Activated CD4-positive, alpha-beta T cell treated with anti-CD3 and anti-CD28 coated beads, Interleukin-2, amount 50 U/mL, for 4 hours (primary cell): ENCODE measurements around the gene ADGB.
A peak's percentile ranks its signal among the peaks of the same experiment; 100 is the strongest.
"Not testable (repeated sequence)": the region's sequence is repeated elsewhere in the genome, so short reads cannot be mapped to it uniquely, and the experiment has no call there.

Experiments
- DNase-seq, 2 experiments: peaks; one replicate each; pipeline ENCODE4 v3.0.0-alpha.2; 2020

Gene ADGB

DNA sequence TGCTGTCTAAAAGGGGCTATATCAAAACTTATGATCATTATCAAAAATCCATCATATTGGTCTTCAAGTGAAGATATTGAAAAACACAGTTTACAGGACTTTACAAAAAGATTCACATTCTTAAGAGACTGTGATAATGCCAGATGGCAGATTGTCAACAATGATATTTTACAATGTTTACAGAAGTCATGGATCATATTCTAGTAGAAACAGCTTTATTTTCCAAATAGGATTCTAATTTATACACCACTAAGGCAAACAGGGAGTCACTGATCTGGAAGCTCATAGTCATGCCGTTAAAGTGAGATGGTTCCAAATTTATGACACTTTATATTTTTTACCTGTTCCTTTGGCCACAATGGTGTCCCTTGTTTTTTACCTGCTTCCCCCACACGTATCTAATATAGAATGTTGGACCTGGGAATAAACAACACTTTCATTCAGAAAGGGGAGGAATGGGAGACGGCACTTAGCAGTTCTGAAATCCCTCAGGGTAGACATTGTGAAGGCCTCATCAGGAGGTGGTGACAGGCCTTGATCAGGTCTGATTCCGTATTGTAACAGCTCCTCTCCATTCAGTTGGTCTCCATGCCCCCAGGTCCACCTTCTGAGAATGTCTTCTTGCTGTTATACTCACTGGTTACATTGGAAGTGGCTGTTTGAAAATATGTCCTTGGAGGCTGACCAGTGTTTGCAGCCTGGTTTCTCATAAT is 228.6 kb downstream of the ADGB start:
- DNase-seq: no peak

DNA sequence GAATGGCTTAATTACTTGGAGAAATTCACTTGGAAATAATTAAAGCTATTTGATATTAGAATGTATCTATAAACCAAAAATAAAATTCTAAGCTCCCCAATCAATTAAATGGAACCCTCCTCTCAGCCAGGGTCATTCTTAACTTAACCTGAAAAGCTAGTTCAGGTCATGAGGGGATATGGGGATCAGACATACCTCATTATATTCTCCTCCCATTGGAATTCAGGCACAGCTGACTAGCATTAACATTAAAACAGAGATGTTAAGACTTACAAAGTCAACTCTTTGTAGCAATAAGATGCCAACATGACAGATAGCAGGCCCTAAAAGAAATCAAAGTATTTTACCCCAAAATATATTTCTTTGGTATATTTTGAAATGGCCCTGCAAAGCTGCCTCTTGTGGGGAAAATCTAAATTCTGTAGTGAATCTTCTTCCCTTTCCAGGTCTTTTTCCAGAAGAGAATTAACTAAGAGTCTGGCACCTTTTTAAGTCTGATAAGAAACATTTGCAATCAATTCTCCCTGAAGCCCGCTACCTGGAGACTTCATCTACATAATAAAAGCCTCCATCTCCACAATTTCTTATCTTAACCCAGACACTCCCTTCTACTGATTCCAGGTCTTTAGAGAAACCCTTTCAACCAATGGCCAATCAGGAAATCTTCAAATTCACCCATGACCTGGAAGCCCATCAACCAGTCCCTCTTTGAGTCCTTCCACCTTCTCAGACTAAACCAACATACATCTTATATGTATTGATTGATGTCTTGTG is 231.2 kb downstream of the ADGB start:
- no peak for DNase-seq

DNA sequence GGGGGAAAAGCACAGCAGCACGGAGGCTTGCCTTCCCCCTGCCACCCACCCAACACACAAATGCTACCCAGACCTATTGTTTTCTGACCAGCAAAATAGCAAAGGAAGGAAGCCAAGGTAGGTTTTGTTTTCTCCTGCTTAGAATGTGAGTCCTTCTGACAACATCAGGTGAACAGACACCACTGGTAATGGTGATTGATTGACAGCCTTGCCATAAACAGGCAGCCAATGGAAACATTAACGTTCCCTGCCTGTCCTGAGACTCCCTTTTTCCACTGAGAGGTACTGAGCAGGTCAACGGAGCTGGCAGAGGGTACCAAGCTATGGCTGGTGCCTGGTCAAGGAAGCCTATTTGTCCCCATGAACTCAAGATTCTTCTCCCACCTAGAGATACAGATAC is 234.4 kb downstream of the ADGB start:
- DNase-seq: no peak

DNA sequence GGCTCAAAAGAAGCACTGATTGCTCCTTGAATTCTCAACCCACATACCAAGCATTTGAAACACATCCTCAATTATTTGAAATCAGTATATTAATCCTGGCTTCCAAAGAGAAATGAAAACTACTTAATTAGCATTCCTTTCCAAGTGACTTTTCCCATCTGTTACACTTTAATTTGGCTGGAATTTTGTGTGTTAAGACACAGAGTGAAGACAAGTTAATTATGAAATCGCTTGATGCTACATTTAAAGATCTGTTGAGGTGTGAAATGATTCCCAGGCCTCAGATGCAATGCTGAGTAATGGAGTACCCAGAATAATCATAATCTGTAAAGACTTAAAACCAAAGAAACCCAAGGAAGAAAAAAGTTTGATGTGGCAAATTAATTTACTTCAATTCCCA is 241.4 kb downstream of the ADGB start:
- no peak for DNase-seq

DNA sequence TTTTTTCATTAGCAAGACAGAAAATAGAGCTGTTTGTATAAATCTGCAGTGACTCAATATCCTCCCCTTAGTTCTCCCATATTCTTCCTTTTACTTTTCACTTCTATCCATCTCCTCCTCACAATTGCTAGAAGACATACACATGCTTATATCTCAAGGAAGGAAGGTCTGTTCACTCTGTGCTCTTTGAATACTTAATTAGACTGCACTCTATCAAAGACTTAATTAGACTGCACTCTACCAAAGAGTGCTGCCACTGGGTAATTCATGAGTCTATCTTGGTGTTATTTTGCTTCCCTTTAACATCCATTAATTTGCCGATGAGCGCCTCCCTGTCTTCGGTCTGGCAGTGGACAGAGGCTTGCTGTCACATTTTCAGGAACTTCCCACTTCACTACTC is 241.9 kb downstream of the ADGB start:
- DNase-seq: no peak

DNA sequence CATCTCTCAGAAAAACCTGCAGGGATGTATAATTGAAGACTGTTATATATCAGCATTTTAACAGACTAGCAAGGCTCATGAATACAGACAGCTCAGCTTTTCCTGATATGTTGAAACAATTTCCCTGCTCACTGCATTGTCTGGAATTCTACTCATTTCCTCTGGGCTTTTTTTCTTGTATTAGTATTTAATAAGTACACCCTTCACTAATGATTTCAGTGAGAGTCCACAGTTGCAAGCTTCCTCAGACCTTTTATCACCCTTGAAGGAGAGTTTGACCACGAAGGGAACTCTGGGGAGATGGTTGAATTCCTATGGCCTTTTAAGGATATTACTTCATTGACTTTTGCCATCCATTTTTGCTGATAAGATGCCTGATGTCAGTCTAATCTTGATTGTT is 248.7 kb downstream of the ADGB start:
- DNase-seq: no peak

DNA sequence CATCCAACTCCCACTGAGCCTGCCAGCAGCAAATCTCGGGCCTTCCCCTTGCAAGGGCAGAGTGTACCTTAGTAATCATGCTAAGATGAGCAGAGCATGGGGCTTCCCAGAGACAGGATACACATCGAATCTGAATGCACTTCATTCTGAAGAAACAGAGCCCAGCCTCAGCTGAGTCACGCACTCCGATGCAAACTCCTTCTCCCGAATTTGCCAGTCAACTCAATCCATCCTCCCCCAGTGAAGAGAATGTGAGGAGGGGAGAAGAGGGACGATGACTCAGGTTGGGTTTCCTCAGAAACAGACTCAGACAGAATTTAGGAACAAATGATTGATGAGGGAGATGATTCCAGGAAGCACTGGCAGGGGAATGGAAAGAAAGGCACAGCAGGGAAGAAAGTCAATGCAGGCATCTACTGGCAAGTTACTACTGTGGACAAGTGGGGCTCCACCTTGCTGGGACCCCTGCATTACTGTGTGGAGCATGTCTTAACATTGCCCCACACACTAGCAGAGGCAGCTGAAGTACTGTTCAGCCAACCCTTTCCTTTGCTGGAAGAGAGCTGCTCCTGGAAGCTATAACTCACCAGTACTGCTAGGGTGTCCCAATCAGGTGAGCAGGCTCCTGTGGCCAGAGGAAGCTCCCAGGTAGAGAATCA is 251.6 kb downstream of the ADGB start:
- no peak for DNase-seq

DNA sequence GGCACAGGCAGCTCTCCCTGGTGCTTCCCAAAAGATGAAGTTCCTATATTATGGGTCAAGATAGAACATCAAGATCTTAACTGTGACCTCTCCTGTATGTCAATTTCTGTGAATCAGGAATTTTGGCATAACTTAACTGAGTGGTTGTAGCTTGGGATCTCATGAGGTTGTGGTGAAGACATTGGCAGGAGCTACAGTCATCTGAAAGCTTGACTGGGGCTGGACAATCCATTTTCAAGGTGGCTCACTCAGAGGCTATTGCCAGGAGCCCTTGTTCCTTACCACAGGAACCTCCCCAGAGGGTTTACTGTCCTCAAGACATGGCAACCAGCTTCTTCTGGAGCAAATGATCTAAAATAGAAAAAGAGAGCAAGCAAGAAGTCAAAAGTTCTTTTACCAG is 252.2 kb downstream of the ADGB start:
- DNase-seq: no peak

DNA sequence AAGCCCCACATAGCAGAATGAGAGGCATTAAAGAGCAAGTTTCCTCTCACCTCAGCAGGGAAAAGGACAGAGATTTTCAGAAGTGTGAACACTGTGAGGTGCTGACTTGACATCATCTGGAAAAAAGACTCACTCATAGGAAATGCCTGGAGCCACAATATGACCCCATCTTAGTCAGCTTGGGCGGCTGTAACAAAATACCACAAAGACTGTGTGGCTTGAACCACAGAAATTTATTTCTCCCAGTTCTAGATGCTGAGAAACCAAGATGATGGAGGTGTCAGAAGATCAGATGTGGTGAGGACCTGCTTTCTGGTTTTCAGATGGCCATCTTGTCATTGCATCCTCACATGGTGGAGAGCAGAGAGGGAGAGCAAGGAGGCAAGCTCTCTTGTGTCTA is 253.1 kb downstream of the ADGB start:
- no peak for DNase-seq

DNA sequence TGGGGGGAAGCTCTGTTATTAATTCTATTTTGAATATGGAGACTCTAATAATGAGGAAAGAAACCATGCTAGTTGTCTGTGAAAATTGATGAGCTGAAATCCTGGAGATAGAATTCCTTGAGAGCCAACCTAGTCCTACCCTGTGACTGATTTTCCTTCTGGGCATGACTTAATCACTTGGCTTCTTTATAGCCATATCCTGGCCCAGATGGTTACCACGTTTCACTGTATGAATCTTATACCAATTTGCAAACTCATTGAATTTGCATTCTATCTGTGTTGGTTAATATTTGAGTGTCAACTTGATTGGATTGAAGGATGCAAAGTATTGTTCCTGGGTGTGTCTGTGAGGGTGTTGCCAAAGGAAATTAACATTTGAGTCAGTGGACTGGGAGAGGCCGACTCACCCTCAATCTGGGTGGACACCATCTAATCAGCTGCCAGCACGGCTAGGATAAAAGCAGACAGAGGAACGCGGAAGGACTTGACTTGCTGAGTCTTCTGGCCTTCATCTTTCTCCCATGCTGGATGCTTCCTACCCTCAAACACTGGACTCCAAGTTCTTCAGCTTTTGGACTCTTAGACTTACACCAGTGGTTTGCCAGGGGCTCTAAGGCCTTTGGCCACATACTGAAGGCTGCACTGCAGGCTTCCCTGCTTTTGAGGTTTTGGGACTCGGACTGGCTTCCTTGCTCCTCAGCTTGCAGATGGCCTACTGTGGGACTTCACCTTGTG is 255.9 kb downstream of the ADGB start:
- DNase-seq: not testable (repeated sequence)

DNA sequence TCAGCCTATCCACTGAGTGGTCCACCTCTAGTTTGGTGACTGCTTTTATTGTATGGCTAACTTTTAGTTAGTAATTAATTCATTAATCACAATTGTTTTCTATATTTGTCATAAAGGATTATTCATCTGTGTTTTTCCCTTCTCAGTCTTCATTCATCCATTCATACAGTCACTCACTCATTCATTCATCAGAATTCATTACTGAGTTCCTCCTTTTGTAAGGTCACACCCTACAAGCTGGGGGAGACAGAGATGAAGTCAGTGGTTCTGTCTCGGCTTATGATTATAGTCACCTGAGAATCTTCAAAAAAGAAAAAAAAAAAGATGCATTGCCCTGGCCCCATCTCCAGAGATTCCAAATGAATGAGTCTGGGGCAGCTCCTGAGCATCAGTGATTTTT is 257.1 kb downstream of the ADGB start:
- DNase-seq: no peak

DNA sequence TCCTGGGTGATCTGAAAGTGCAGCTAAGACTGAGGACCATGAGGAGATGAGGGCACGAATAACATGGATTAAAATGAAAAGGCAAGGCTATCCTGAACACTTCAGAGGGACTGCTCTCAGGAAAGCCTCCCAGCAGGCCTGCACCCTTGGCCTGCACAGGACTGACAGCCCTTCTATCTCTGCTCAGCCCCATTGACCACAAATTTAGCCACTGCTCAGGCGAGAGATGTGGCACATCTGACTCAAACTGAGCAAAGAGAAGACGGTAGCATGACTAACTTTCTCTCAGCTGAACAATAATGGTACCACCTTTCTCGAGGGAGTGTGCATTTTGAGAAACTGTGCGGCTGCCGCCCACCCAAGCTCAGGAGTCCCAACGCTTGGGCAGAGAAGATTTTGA is 257.5 kb downstream of the ADGB start:
- no peak for DNase-seq

DNA sequence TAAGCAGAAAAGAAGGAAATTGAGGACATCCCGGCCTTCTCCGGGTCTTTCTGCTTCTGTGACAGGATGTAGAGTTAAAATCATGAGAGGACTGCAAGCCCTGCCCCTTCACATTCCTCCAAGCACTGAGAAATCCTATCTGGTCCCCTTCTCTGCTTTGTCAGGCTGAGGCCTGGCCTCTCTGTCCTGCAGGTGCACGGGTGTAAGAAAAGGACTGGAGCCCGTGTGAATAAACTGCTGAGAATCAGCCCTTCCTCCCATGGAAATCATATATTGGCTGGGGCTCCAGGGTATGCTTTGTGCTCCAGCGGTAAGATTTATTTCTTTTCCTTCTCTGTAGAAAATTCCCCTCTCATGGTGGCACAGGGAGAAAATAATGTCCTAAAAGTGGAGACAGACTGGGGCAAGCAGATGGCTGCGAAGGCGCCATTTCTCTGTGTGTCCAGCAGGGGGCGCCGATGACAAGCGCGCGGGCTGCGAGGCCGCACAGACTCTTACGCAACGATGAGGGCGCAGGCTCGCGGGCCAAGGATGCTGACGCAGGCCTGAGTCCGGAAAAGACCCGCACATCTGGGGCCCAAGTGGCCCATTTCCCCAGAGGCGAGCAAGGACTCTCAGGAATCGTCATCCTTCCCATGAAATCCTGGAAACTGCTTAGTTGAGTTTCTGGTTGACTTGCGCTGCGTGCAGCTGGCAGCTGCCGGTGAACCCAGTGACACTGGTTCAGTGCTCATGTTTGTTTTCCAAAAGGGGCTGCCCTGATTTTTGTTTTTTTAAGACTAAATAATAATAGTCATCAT is 258.6 kb downstream of the ADGB start:
- peak; percentile 59 to 60 for DNase-seq

DNA sequence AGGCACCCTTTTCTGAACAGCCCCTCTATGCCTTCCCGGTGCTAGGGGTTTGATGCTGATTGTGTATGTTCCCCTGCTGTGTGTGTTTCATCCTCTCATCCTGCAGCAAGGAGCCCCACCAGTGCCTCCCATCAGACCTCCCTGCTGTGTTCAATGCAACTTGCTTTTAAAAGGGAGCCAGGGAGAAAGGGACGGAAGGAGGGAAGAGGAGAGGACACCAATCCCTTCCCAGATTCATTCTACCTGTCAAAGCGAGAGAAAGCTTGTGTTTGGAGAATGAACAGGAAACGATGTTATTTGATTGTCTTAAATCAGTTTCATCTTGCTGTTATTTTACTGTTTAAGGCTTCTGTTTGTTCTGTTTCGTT is 259.2 kb downstream of the ADGB start:
- no peak for DNase-seq

DNA sequence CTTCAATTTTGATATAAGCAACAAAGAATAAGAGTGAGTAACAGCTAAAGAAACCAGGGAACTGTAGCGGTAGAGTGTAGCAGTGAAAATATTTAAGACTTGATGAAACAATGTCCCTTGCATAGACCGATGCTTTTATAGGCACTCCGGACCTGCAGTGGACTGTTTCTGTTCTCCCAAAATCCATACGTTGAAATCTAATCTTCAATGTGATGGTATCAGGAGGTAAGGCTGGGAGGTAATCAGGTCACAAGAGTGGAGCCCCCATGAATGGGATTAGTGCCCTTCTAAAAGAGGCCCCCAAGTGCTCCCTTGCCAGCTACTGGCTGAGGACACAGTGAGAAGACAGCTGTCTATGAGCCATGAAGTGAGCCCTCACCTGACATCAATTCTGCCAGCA is 260.4 kb downstream of the ADGB start:
- DNase-seq: no peak

DNA sequence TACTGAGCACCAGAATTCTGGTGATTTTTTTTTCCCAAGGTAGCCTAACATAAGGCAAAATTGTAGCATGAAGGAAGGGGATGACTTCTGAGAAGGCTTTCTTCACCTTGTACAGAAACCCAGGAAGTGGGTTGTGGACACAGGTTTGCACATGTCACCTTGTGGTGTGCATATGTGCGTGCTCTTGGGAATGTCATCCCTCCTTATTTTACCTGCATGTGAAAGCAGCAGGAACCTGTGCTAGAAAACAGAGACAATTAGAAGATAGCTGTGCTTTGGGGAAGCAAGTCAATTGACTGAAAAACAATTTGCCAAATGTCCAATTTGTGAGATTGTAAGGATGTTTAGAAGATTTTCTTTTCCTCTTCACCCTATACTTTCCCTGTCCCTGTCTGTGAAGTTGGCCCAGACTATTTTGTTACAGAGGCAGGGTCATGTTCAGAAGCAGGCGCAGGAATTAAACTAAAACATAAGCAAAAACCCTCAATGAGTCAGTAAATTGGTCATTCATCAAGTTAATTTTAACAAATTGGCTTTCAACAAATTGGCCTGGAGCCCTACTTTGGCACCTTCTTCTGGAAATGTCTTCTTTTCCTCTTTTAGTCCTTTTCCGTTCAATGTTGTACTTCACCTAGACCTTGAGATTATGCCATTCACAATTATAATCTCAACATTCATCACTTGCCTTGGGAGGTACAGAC is 261.2 kb downstream of the ADGB start:
- DNase-seq: no peak

DNA sequence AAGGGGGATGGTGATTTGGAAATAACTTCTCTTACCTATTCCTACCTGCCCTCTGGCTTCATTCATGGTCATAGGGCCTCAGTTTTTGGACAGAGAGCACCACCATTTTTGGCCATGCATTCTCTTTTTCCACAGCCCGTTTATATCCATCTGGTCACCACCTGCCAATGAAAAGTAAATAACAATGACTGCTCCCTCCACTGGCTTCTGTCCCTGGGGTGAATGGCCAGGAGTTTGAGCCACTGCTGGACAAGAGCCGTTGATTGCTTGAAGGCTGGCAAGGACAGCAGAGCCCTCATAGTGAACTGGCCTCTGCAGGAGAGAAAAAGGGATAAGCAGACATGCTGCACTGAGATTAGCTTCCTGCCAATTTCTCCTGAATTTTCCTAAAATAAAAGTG is 261.8 kb downstream of the ADGB start:
- DNase-seq: no peak

DNA sequence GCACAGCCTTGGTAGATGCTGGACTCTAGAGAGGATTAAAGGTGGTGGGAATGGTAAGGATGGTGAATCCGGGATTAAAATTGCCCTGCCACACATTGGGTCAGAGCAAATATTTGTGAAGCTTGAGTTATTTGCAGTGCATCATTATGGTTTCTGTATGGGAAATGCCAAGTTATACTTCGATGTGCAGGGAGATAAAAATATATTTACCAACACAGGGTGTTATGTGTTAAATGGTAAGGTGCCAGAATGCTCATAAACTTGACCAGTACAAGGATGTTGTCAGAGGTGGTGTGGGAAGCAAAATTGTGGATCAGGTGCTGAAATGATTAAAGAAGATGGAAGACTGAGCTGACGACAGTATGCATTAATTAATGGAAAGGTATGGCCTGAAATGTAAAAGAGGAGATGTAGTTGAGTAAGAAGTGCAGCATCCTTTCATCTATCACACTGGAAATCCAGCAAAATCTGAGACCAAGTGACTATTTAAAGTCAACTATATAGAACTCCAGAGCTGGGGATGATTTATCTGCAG is 262.3 kb downstream of the ADGB start:
- no peak for DNase-seq

DNA sequence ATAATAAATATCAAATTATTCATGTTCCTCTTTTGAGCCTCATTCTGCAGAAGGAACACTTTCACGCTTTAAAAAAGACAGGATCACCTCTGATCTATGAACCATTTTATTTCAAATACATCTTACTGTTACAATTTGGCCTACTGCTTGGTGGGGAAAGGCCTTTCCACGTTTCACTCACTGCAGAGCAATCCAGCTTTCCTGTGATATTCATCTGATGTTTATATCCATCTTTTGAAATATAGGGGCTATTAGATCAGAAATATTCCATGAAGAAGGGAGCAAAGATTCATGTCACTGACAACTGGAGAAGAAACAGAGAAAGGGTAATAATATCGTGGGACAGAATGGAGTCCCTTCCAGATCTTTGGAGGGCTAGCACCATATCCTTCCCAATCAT is 262.9 kb downstream of the ADGB start:
- DNase-seq: no peak

DNA sequence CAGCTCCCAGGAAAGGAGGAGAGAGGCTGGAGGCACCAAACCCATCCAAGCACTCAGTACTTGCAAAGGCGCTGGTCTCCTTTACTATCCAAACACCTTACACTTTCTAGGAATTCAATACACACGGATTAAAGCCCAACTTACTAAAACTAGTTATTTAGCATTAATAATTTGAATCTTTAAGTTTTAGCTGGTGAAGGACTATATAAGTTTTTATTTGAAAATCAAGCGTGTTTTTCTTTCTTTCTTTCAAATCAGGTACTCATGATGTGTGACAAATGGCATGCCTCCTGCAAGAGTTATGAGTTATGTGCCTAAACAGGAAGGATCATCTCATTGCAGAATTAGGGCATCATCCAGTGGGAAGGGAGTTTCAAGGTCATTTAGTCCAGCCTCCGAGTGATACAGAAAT is 263.7 kb downstream of the ADGB start:
- DNase-seq: no peak

DNA sequence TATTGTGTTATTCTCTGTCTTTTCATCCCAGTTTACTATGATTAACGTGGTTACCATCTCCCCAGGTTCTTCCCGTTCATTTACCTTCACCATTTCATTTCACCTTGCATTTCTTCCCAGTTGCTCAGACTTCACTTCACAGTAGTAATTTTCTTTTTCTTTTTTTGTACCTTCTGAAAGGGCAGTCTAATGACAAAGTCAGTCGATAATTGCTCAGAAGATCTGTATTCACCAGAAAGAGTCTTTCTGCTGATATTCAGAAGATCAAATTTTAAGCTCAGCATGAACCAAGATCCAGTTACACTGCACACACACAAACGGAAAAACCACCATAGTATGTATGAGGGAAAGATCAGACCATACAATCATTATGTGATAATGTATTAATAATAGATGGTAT is 265.5 kb downstream of the ADGB start:
- DNase-seq: no peak

DNA sequence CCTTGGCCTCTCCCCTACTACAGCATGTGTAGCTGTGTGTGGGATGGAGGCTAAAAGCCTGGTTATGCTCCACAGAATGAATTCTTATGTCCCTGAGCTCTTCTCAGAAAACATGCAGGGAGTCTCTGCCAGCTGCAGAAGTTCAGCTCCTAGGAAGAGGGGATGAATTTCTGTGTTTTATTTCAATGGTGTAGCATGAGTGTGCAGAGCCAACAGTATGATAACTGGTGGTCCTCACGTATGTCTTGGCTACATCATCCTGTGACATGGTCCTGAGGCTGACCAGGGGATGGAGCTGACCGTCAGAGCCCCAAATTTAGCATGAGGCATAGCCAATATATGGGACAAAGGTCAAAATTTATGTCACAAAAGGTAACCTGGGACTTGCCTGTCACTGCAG is 266.1 kb downstream of the ADGB start:
- no peak for DNase-seq
